Spleen (tissue), 13 donors: ENCODE results near the gene PPCDC. TPM values are rescaled to one million over a fixed set of nuclear protein-coding genes. Genes with fewer than 3 reads are reported as not detected.

Experiments used
- DNase-seq: peaks from one replicate; pipeline ENCODE4 v3.0.0-alpha.2; 2020
- H3K27ac ChIP-seq, 8 donors: fragments of 200-600 bp; sonication (generic) in 7 of 8; 1 replicate in 4 of 8; 2 replicates in 4 of 8; pipeline versions ENCODE4 v1.5.0 to v1.8.0; 2016 to 2021; ENCODE audit warnings: inconsistent platforms in 4 of 8, mild to moderate bottlenecking in 4 of 8, moderate library complexity in 1 of 8
- H3K27me3 ChIP-seq, 7 donors: fragments of 200-600 bp; sonication (generic) in 6 of 7; replicated peaks in 1 of 7; 1 replicate in 4 of 7; 2 replicates in 3 of 7; pipeline versions ENCODE4 v1.5.0 to v1.8.0; 2016 to 2021; ENCODE audit warnings: inconsistent platforms in 3 of 7, mild to moderate bottlenecking in 1 of 7
- H3K36me3 ChIP-seq, 6 donors: fragments of 200-600 bp; sonication (generic) in 5 of 6; 1 replicate in 4 of 6; 2 replicates in 2 of 6; pipeline versions ENCODE4 v1.5.0 to v1.8.0; 2016 to 2021; ENCODE audit warnings: inconsistent platforms in 2 of 6
- H3K4me1 ChIP-seq, 6 donors: fragments of 200-600 bp; sonication (generic) in 5 of 6; 1 replicate in 3 of 6; 2 replicates in 3 of 6; pipeline versions ENCODE4 v1.5.0 to v1.8.0; 2016 to 2021; ENCODE audit warnings: inconsistent platforms in 3 of 6
- H3K4me3 ChIP-seq, 8 donors: fragments of 200-600 bp; sonication (generic) in 7 of 8; 1 replicate in 4 of 8; 2 replicates in 4 of 8; pipeline versions ENCODE4 v1.5.0 to v1.8.0; 2016 to 2021; ENCODE audit warnings: inconsistent platforms in 4 of 8, mild to moderate bottlenecking in 4 of 8, moderate library complexity in 2 of 8
- H3K9me3 ChIP-seq, 8 donors: fragments of 200-600 bp; sonication (generic) in 7 of 8; 1 replicate in 4 of 8; 2 replicates in 4 of 8; pipeline versions ENCODE4 v1.5.0 to v1.8.0; 2016 to 2021; ENCODE audit warnings: inconsistent platforms in 4 of 8
- CTCF ChIP-seq, 11 experiments: fragments of 200-600 bp in 7 of 11; fragments of 450-650 bp in 4 of 11; sonication (generic) in 4 of 11; IDR thresholded peaks in 8 of 11; conservative IDR thresholded peaks in 3 of 11; 1 replicate in 7 of 11; 2 replicates in 4 of 11; pipeline versions ENCODE4 v1.4.0 to v1.8.0; 2016 to 2021; ENCODE audit warnings: antibody characterized with exemption in 11 of 11, inconsistent platforms in 4 of 11, mild to moderate bottlenecking in 1 of 11
- POLR2A ChIP-seq, 3 donors: fragments of 450-650 bp; IDR thresholded peaks; one replicate each; pipeline ENCODE4 v1.5.1; 2017; ENCODE audit warnings: antibody characterized with exemption in 3 of 3, mild to moderate bottlenecking in 1 of 3
- POLR2AphosphoS5 ChIP-seq, 3 donors: sonication (generic); formaldehyde crosslinking; IDR thresholded peaks; one replicate each; pipeline ENCODE4 v1.5.1; 2017; ENCODE audit warnings: antibody characterized with exemption in 3 of 3
- WGBS, 5 donors: extraction: QIAGEN DNeasy Blood & Tissue Kit in 3 of 5; methylation state at CpG; one replicate each; pipeline versions ENCODE4 v1.1.5 to v1.1.7; 2013 to 2018; 5-methylcytosine and 5-hydroxymethylcytosine counted together
- intact Hi-C: fragments of 100-400 bp; cut with DNase I; formaldehyde crosslinking; loops from one replicate; pipeline ENCODE4 v1.15.0; 2023; ENCODE audit warnings: low total_unique reads
- long read RNA-seq, 2 donors: transcript quantifications; one replicate each; lab custom pipeline, GENCODE V29; 2026
- polyA plus RNA-seq, 3 donors: library from polyadenylated mRNA; stranded (reverse); fragments of 200-250 nt; gene quantifications; one replicate each; pipeline ENCODE4 v1.2.1, GENCODE V29; 2013
- total RNA-seq, 7 donors: library from RNA; depleted of rRNA in 3 of 7; stranded (reverse); fragments of >200 nt in 3 of 7; fragmentation: NEBNext Ultra II Directional in 4 of 7; extraction: Animal tissue kit (Norgen Biotek cat#: 25700) in 4 of 7; gene quantifications; one replicate each; pipeline versions ENCODE4 v1.1.0 to v1.2.1, GENCODE V29; 2016 to 2021
- donor health status: healthy with polysubstance abuse.
- donor health status: DM: no; HTN: no; CAD: no; lungs with moderate emphysema.
- donor health status: DM: no; HTN: no; CAD: no.
- donor health status: Bipolar disorder and iron deficiency.
- donor health status: healthy.
- donor health status: DM: no; HTN: no; CAD: no.
- donor health status: DM: yes; HTN: yes; CAD: no.

Gene PPCDC
- total RNA-seq: 10 to 100 TPM; 13.8 to 29.0 (median 21.9) TPM
- 10 to 100 TPM; 21.2 to 28.0 (median 23.1) TPM for polyA plus RNA-seq
- long read RNA-seq, donor 1, partial matches to known transcripts: 0 of 4 reads
- long read RNA-seq, donor 1, other reads (novel, unspliced or antisense): 0 of 4 reads
- long read RNA-seq, donor 2, partial matches to known transcripts: 0 of 4 reads
- long read RNA-seq, donor 2, other reads (novel, unspliced or antisense): 0 of 4 reads

GRCh38 chr15:75023181-75023871, at the start of gene PPCDC:
TSS of gene PPCDC (plus strand) at chr15:75023590. CDS start at chr15:75028319, 4,729 bp downstream.
- no peaks in the 10 kb centered on the region for H3K9me3 ChIP-seq
- peak within 1 kb of the TSS; percentile 57 to 84 (median 76) for H3K4me3 ChIP-seq
- intact Hi-C loops: no loop called here
- H3K36me3 ChIP-seq: peaks cover 0 to 16% (median 0%) of the 10 kb centered on the region in 6 donors
- peak; percentile 97 to 98 (median 98) for TF ChIP-seq POLR2AphosphoS5 (IDR thresholded peaks at IDR 0.05)
- TF ChIP-seq CTCF (IDR thresholded peaks at IDR 0.05 in 8 of 11, conservative IDR thresholded peaks at IDR 0.05 in 3 of 11): peak in 4 of 11 experiments; percentile 16 to 47 (median 36)
- TF ChIP-seq POLR2A (IDR thresholded peaks at IDR 0.05): peak; percentile 37 to 73 (median 58)
- peaks cover 0 to 28% (median 0%) of the 10 kb centered on the region in 7 donors for H3K27me3 ChIP-seq
- peak within 1 kb of the TSS; percentile 67 to 93 (median 90) for H3K27ac ChIP-seq
- peaks cover 4 to 52% (median 31%) of the 10 kb centered on the region in 6 donors for H3K4me1 ChIP-seq
- DNase-seq: peak; percentile 99
- WGBS, 5 donors: 4 to 5% (median 4%) methylated on average over 25 to 40 of the region's 40 CpGs

DNA sequence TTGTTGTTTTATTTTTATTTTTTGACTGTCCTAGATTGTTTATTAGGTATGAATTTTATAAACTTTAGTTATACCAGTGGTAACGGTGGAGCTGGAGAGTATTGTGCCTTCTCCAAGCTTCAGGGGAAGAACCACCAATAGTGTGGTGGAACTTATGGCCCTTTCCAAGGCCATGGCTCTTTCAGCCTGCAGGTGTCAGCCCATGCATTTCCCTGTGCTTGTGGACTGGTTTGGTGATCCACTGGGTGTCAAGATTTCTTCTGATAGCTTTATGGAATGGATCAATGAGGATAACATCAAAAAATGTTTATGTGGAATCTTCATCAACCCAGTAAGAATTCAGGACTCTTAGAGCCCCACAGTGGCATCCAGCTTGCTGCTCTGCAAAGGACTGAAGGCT, 47.2 kb upstream of the PPCDC start:
- H3K4me3 ChIP-seq: no peak overlapping the region
- intact Hi-C loops: no loop called here
- no peaks in the 10 kb centered on the region for H3K9me3 ChIP-seq
- DNase-seq: peak; percentile 22
- WGBS, 5 donors: 77 to 88% (median 81%) methylated on average over 1 of the region's 1 CpG
- H3K27me3 ChIP-seq: peaks cover 0 to 54% (median 0%) of the 10 kb centered on the region in 7 donors
- no peak overlapping the region for H3K27ac ChIP-seq
- TF ChIP-seq POLR2A (IDR thresholded peaks at IDR 0.05): no peak
- TF ChIP-seq CTCF (IDR thresholded peaks at IDR 0.05 in 8 of 11, conservative IDR thresholded peaks at IDR 0.05 in 3 of 11): no peak
- no peak for TF ChIP-seq POLR2AphosphoS5 (IDR thresholded peaks at IDR 0.05)
- no peaks in the 10 kb centered on the region for H3K4me1 ChIP-seq
- no peaks in the 10 kb centered on the region for H3K36me3 ChIP-seq

- no peak for TF ChIP-seq POLR2AphosphoS5 (IDR thresholded peaks at IDR 0.05)
- no peak for TF ChIP-seq POLR2A (IDR thresholded peaks at IDR 0.05)
- no peak for TF ChIP-seq CTCF (IDR thresholded peaks at IDR 0.05 in 8 of 11, conservative IDR thresholded peaks at IDR 0.05 in 3 of 11)
- intact Hi-C loops: no loop called here
- Histone ChIP-seq H3K27ac (no peak overlapping the region), H3K9me3 (no peaks in the 10 kb centered on the region), H3K4me1 (no peaks in the 10 kb centered on the region), H3K4me3 (no peak overlapping the region), H3K27me3 (peaks cover 0 to 61% (median 0%) of the 10 kb centered on the region in 7 donors), H3K36me3 (no peaks in the 10 kb centered on the region)
- WGBS, 5 donors: 47 to 80% (median 64%) methylated on average over 4 of the region's 4 CpGs
- no peak for DNase-seq
Observed at GRCh38 chr15:74977599-74977998, 45.8 kb upstream of the PPCDC start.

DNA sequence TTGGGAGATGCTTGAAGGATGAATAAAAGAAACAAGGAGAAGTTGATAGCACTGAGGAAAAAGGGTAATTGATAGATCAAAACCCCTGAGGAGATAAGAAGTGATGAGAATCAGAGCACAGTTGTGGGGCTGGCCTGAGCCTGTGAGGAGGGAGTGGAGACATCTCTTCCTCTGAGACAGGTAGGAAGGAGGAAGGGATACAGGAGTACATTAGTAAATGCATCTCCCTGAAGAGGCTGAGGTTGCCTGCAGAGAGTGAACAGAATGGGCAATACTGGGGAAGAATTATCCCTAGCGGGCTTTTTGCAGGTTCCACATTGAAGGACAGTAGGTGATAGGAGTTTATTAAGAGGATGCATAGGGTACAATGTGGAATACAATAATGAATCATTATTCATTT, 45.3 kb upstream of the PPCDC start:
- H3K9me3 ChIP-seq: no peaks in the 10 kb centered on the region
- TF ChIP-seq POLR2A (IDR thresholded peaks at IDR 0.05): no peak
- no peak for TF ChIP-seq CTCF (IDR thresholded peaks at IDR 0.05 in 8 of 11, conservative IDR thresholded peaks at IDR 0.05 in 3 of 11)
- no peak for TF ChIP-seq POLR2AphosphoS5 (IDR thresholded peaks at IDR 0.05)
- intact Hi-C loops: no loop called here
- DNase-seq: peak; percentile 6
- H3K27me3 ChIP-seq: peaks cover 0 to 61% (median 0%) of the 10 kb centered on the region in 7 donors
- no peak overlapping the region for H3K27ac ChIP-seq
- 91 to 95% (median 94%) methylated on average over 1 of the region's 1 CpG for WGBS, 5 donors
- H3K4me1 ChIP-seq: no peaks in the 10 kb centered on the region
- no peak overlapping the region for H3K4me3 ChIP-seq
- H3K36me3 ChIP-seq: no peaks in the 10 kb centered on the region
